Thyroid gland (tissue), 4 donors: ENCODE results near the gene LDLRAD4.

ENCODE experiments used
- POLR2A ChIP-seq, 2 donors: fragments of 450-650 bp; IDR thresholded peaks; one replicate each; pipeline ENCODE4 v1.6.1; 2017; ENCODE audit warnings: antibody characterized with exemption in 2 of 2, mild to moderate bottlenecking in 2 of 2, moderate library complexity in 1 of 2
- TF ChIP-seq, protein P1 (sequence below), 6 experiments: fragments of 200-600 bp in 3 of 6; fragments of 450-650 bp in 3 of 6; sonication (generic) in 3 of 6; IDR thresholded peaks; one replicate each; pipeline ENCODE4 v1.5.1; 2016 to 2019; ENCODE audit warnings: antibody characterized with exemption in 6 of 6, mild to moderate bottlenecking in 2 of 6, inconsistent platforms in 1 of 6, moderate library complexity in 1 of 6

DNA sequence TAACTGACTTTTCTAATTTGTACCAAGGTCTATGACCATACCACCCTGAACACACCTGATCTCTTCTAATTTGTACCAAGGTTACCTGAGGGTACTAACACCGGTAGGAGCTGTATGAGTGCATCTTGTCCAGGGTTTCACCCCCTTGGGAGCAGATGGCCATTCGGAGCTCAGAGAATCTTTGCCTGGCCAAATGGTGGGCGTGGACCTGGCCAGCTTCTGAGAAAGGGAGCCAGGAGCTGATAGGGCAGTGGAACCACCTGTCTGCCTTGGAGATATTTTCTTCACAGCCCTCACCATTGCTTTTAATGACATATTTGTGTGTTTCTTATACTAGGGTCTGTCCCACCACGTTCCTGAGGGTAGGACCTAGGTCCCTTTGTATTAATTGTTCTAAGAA, 188.9 kb downstream of the LDLRAD4 start:
- TF ChIP-seq, protein P1, sequence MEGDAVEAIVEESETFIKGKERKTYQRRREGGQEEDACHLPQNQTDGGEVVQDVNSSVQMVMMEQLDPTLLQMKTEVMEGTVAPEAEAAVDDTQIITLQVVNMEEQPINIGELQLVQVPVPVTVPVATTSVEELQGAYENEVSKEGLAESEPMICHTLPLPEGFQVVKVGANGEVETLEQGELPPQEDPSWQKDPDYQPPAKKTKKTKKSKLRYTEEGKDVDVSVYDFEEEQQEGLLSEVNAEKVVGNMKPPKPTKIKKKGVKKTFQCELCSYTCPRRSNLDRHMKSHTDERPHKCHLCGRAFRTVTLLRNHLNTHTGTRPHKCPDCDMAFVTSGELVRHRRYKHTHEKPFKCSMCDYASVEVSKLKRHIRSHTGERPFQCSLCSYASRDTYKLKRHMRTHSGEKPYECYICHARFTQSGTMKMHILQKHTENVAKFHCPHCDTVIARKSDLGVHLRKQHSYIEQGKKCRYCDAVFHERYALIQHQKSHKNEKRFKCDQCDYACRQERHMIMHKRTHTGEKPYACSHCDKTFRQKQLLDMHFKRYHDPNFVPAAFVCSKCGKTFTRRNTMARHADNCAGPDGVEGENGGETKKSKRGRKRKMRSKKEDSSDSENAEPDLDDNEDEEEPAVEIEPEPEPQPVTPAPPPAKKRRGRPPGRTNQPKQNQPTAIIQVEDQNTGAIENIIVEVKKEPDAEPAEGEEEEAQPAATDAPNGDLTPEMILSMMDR (IDR thresholded peaks at IDR 0.05), result no peak
- TF ChIP-seq POLR2A (IDR thresholded peaks at IDR 0.05), result no peak
